Measurements from ENCODE around the gene PIEZO1.

Gene PIEZO1

GRCh38 chr16:88811769-88812512 is 26.9 kb upstream of the PIEZO1 start, which contains the start of gene APRT:
Gene APRT, minus strand, starts transcription at chr16:88811928. Its CDS starts 29 bp downstream, at chr16:88811899.
- FAIRE-seq (peak; percentile 99), DNase-seq (ENCODE audit: insufficient read length, low spot score) (peak; percentile 98)
- TF ChIP-seq PAX5 (IDR thresholded peaks at IDR 0.05; ENCODE audit: insufficient read depth, low read length, severe bottlenecking) (peak; percentile 98), POLR2A (IDR thresholded peaks at IDR 0.05; ENCODE audit: low read depth, low read length) (peak; percentile 90), TAF1 (IDR thresholded peaks at IDR 0.05; ENCODE audit: low read depth, low read length) (peak; percentile 64), POU2F2 (IDR thresholded peaks at IDR 0.05; ENCODE audit: low read depth, low read length) (peak; percentile 86; the same call in 1 of the 2 replicates), POLR2AphosphoS5 (IDR thresholded peaks at IDR 0.05; ENCODE audit: low read depth, low read length) (peak; percentile 94), SPI1 (IDR thresholded peaks at IDR 0.05; ENCODE audit: low read depth, low read length) (no peak)

DNA sequence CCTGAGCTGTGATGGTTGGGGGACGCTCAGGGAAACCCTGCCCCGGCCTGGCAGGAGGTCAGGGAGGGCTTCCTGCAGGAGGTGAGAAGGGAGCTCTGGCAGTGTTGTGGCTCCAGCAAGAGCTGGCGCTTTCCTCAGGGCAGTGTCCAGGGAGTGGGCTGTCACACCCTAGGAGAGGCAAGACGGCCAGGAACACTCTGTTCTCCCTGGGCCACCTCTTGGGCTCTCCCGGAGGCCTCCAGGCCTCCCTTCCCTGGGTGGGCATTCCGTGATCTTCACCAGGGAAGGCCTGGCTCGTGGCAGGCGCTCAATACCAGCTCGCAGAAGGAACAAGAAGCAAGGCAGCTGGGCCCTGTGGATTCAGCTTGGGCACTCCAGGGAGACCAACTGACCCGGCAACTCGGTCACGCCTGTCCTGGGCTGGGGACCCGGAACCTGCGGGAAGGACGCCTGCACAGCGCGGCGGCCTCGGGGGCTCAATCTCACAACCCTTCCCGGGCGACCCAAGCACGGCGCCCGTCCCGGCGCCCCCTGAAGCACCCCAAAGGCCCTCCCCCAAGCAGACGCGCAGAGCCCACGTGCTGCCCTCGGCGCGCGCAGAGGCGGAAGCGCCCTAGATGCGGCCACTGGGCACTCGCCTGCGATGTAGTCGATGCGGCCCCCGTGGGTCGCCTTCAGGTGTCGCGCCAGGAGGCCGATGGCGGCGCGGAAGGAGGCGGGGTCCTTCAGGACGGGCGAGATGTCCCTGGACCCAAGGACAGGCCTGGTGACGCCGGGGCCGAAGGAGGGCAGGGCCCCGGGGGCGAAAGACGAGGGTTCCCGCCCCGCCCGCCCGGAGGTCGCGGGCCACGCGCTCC is 26.1 kb upstream of the PIEZO1 start:
- no peak for FAIRE-seq
- TF ChIP-seq SPI1 (IDR thresholded peaks at IDR 0.05; ENCODE audit: low read depth, low read length) = no peak
- 0 out of 2 replicates have a peak, but pooled peaks have one; percentile 11 for TF ChIP-seq POLR2A (IDR thresholded peaks at IDR 0.05; ENCODE audit: low read depth, low read length)
- TF ChIP-seq POU2F2 (IDR thresholded peaks at IDR 0.05; ENCODE audit: low read depth, low read length) = no peak; the same call in 1 of the 2 replicates
- 0 out of 2 replicates have a peak, but pooled peaks have one; percentile 65 for TF ChIP-seq POLR2AphosphoS5 (IDR thresholded peaks at IDR 0.05; ENCODE audit: low read depth, low read length)
- TF ChIP-seq TAF1 (IDR thresholded peaks at IDR 0.05; ENCODE audit: low read depth, low read length) = no peak
- TF ChIP-seq PAX5 (IDR thresholded peaks at IDR 0.05; ENCODE audit: insufficient read depth, low read length, severe bottlenecking) = no peak

GRCh38 chr16:88810166-88810911 is 25.3 kb upstream of the PIEZO1 start:
- TF ChIP-seq POLR2AphosphoS5 (IDR thresholded peaks at IDR 0.05; ENCODE audit: low read depth, low read length) (peak; percentile 2; the same call in 1 of the 2 replicates), TAF1 (IDR thresholded peaks at IDR 0.05; ENCODE audit: low read depth, low read length) (no peak), POLR2A (IDR thresholded peaks at IDR 0.05; ENCODE audit: low read depth, low read length) (no peak; the same call in 1 of the 2 replicates)
- DNase-seq (ENCODE audit: insufficient read length, low spot score) = no peak
- no peak for FAIRE-seq

More for the DNA sequence above, 26.1 kb upstream of the PIEZO1 start:
- DNase-seq (ENCODE audit: insufficient read length, low spot score) = peak; percentile 87

- no peak for FAIRE-seq
- DNase-seq (ENCODE audit: insufficient read length, low spot score) = no peak
- TF ChIP-seq POU2F2 (IDR thresholded peaks at IDR 0.05; ENCODE audit: low read depth, low read length) (no peak; the same call in 1 of the 2 replicates), TAF1 (IDR thresholded peaks at IDR 0.05; ENCODE audit: low read depth, low read length) (no peak), POLR2A (IDR thresholded peaks at IDR 0.05; ENCODE audit: low read depth, low read length) (peak; percentile 73), PAX5 (IDR thresholded peaks at IDR 0.05; ENCODE audit: insufficient read depth, low read length, severe bottlenecking) (no peak), SPI1 (IDR thresholded peaks at IDR 0.05; ENCODE audit: low read depth, low read length) (no peak), POLR2AphosphoS5 (IDR thresholded peaks at IDR 0.05; ENCODE audit: low read depth, low read length) (peak; percentile 28; the same call in 1 of the 2 replicates)
These were observed 24.7 kb upstream of the PIEZO1 start for GRCh38 chr16:88809676-88810165.

GRCh38 chr16:88809068-88809675 is 24.2 kb upstream of the PIEZO1 start:
- FAIRE-seq (no peak), DNase-seq (ENCODE audit: insufficient read length, low spot score) (no peak)
- TF ChIP-seq POLR2A (IDR thresholded peaks at IDR 0.05; ENCODE audit: low read depth, low read length) (peak; percentile 46; the same call in 1 of the 2 replicates), POU2F2 (IDR thresholded peaks at IDR 0.05; ENCODE audit: low read depth, low read length) (no peak)

GRCh38 chr16:88807626-88808453 is 22.8 kb upstream of the PIEZO1 start:
- no peak for DNase-seq (ENCODE audit: insufficient read length, low spot score)
- TF ChIP-seq POLR2A (IDR thresholded peaks at IDR 0.05; ENCODE audit: low read depth, low read length) = no peak; the same call in 1 of the 2 replicates
- peak; percentile 39; the same call in 1 of the 2 replicates for TF ChIP-seq POLR2AphosphoS5 (IDR thresholded peaks at IDR 0.05; ENCODE audit: low read depth, low read length)
- no peak for FAIRE-seq

- DNase-seq (ENCODE audit: insufficient read length, low spot score) (no peak), FAIRE-seq (no peak)
- no peak for TF ChIP-seq PAX5 (IDR thresholded peaks at IDR 0.05; ENCODE audit: insufficient read depth, low read length, severe bottlenecking)
- no peak for TF ChIP-seq TAF1 (IDR thresholded peaks at IDR 0.05; ENCODE audit: low read depth, low read length)
- TF ChIP-seq POLR2AphosphoS5 (IDR thresholded peaks at IDR 0.05; ENCODE audit: low read depth, low read length) = no peak; the same call in 1 of the 2 replicates
- no peak for TF ChIP-seq POU2F2 (IDR thresholded peaks at IDR 0.05; ENCODE audit: low read depth, low read length)
- TF ChIP-seq POLR2A (IDR thresholded peaks at IDR 0.05; ENCODE audit: low read depth, low read length) = no peak
- no peak for TF ChIP-seq SPI1 (IDR thresholded peaks at IDR 0.05; ENCODE audit: low read depth, low read length)
These were observed 22.2 kb upstream of the PIEZO1 start for GRCh38 chr16:88807142-88807625.
